Spleen (tissue), 7 donors: ENCODE results near the gene IFT88.

Experiments
- POLR2A ChIP-seq, 3 donors: fragments of 450-650 bp; IDR thresholded peaks; one replicate each; pipeline ENCODE4 v1.5.1; 2017; ENCODE audit warnings: antibody characterized with exemption in 3 of 3, mild to moderate bottlenecking in 1 of 3
- POLR2AphosphoS5 ChIP-seq, 3 donors: sonication (generic); formaldehyde crosslinking; IDR thresholded peaks; one replicate each; pipeline ENCODE4 v1.5.1; 2017; ENCODE audit warnings: antibody characterized with exemption in 3 of 3
- TF ChIP-seq, protein P1 (sequence below), 11 experiments: fragments of 200-600 bp in 7 of 11; fragments of 450-650 bp in 4 of 11; sonication (generic) in 4 of 11; IDR thresholded peaks in 8 of 11; conservative IDR thresholded peaks in 3 of 11; 1 replicate in 7 of 11; 2 replicates in 4 of 11; pipeline versions ENCODE4 v1.4.0 to v1.8.0; 2016 to 2021; ENCODE audit warnings: antibody characterized with exemption in 11 of 11, inconsistent platforms in 4 of 11, mild to moderate bottlenecking in 1 of 11
- donor health status: DM: no; HTN: no; CAD: no; lungs with moderate emphysema.
- donor health status: DM: no; HTN: no; CAD: no.
- donor health status: DM: no; HTN: no; CAD: no.

DNA sequence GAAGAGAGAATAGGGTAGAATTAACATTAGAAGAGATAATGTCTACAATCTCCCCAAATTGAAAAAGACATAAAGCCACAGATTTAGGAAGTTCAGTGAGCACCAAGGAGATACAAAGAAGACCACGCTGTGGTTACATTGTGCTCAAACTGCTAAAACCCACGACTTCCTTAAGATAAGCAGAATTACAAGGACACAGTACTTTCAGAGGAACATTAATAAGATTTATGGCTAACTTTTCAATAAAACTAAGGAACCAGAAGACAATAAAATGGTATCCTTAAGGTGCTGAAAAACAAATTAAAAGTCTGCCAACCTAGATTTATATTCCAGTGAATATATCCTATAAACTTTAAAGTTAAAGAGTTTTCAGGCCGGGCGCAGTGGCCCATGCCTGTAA is 129.1 kb downstream of the IFT88 start:
- TF ChIP-seq, protein P1, sequence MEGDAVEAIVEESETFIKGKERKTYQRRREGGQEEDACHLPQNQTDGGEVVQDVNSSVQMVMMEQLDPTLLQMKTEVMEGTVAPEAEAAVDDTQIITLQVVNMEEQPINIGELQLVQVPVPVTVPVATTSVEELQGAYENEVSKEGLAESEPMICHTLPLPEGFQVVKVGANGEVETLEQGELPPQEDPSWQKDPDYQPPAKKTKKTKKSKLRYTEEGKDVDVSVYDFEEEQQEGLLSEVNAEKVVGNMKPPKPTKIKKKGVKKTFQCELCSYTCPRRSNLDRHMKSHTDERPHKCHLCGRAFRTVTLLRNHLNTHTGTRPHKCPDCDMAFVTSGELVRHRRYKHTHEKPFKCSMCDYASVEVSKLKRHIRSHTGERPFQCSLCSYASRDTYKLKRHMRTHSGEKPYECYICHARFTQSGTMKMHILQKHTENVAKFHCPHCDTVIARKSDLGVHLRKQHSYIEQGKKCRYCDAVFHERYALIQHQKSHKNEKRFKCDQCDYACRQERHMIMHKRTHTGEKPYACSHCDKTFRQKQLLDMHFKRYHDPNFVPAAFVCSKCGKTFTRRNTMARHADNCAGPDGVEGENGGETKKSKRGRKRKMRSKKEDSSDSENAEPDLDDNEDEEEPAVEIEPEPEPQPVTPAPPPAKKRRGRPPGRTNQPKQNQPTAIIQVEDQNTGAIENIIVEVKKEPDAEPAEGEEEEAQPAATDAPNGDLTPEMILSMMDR (IDR thresholded peaks at IDR 0.05 in 8 of 11, conservative IDR thresholded peaks at IDR 0.05 in 3 of 11) = no peak
- TF ChIP-seq POLR2A (IDR thresholded peaks at IDR 0.05) (no peak), POLR2AphosphoS5 (IDR thresholded peaks at IDR 0.05) (no peak)
